Measurements from ENCODE around the gene CFD.

CFD gene

DNA sequence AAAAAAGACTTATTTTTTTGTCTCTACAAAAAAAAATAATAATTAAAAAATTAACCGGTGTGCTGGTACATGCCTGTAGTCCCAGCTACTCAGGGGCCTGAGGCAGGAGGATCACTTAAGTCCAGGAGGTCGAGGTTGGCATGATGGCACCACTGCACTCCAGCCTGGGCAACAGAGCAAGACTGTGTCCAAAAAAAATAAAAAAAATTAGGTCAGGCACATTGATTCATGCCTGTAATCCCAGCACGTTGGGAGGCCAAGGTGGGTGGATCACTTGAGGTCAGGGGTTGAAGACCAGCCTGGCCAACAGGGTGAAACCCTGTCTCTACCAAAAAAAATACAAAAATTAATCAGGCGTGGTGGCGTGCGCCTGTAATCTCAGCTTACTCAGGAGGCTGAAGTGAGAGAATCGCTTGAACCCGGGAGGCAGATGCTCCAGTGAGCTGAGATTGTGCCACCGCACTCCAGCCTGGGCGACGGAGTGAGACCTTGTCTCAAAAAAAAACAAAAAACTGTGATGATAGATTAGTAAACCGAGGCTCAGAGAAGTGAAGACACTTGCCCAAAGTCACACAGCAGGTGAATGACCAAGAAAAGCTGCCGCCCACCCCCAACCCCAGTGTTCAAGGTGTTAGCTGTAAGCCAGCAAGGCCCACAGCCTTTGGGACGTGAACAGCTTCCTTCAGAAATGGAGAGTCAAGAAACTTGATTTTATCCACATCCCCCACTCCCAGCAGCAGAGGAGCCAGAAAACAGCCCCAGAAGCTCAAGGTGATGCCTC is 43.2 kb downstream of the CFD start:
- no peak for DNase-seq
- no peaks in the 10 kb centered on the region for H3K4me1 ChIP-seq
- TF ChIP-seq, protein P1, sequence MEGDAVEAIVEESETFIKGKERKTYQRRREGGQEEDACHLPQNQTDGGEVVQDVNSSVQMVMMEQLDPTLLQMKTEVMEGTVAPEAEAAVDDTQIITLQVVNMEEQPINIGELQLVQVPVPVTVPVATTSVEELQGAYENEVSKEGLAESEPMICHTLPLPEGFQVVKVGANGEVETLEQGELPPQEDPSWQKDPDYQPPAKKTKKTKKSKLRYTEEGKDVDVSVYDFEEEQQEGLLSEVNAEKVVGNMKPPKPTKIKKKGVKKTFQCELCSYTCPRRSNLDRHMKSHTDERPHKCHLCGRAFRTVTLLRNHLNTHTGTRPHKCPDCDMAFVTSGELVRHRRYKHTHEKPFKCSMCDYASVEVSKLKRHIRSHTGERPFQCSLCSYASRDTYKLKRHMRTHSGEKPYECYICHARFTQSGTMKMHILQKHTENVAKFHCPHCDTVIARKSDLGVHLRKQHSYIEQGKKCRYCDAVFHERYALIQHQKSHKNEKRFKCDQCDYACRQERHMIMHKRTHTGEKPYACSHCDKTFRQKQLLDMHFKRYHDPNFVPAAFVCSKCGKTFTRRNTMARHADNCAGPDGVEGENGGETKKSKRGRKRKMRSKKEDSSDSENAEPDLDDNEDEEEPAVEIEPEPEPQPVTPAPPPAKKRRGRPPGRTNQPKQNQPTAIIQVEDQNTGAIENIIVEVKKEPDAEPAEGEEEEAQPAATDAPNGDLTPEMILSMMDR (IDR thresholded peaks at IDR 0.05; ENCODE audit: low read depth, low read length): no peak
- no peaks in the 10 kb centered on the region for H3K9me3 ChIP-seq
- no peak overlapping the region for H3K4me3 ChIP-seq (ENCODE audit: low read depth, low read length)
- H3K27me3 ChIP-seq: no peaks in the 10 kb centered on the region
- H3K36me3 ChIP-seq: no peaks in the 10 kb centered on the region

GRCh38 chr19:903266-903797 is 43.9 kb downstream of the CFD start:
- no peaks in the 10 kb centered on the region for H3K9me3 ChIP-seq
- H3K4me3 ChIP-seq (ENCODE audit: low read depth, low read length): no peak overlapping the region
- TF ChIP-seq, protein P1 (IDR thresholded peaks at IDR 0.05; ENCODE audit: low read depth, low read length): no peak
- no peak for DNase-seq
- H3K4me1 ChIP-seq: no peaks in the 10 kb centered on the region
- H3K27me3 ChIP-seq: no peaks in the 10 kb centered on the region
- no peaks in the 10 kb centered on the region for H3K36me3 ChIP-seq

GRCh38 chr19:904545-904944 is 45.1 kb downstream of the CFD start:
- no peak overlapping the region for H3K4me3 ChIP-seq (ENCODE audit: low read depth, low read length)
- H3K27me3 ChIP-seq: no peaks in the 10 kb centered on the region
- no peak for DNase-seq
- H3K9me3 ChIP-seq: no peaks in the 10 kb centered on the region
- TF ChIP-seq, protein P1 (IDR thresholded peaks at IDR 0.05; ENCODE audit: low read depth, low read length): no peak
- no peaks in the 10 kb centered on the region for H3K4me1 ChIP-seq
- H3K36me3 ChIP-seq: no peaks in the 10 kb centered on the region

DNA sequence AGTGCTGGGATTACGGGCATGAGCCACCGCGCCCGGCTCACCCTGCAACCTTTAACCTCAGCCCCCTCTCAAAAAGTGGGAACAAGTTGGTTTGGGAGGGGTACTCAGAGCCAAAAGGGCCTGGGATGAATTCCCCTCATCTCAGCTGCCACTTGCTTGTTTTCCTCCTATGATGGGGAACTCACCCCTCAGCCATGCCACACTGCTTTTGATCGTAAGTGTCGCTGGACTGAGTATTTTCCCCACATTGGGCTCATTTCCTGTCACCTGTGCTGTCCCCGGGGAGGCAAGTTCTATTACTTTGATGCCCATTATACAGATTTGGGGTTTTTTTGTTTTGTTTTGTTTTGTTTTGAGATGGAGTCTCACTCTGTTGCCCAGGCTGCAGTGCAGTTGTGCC is 47.0 kb downstream of the CFD start:
- H3K4me3 ChIP-seq (ENCODE audit: low read depth, low read length): no peak overlapping the region
- TF ChIP-seq, protein P1 (IDR thresholded peaks at IDR 0.05; ENCODE audit: low read depth, low read length): no peak
- no peak for DNase-seq

GRCh38 chr19:907183-907853 is 47.9 kb downstream of the CFD start:
- H3K9me3 ChIP-seq: no peaks in the 10 kb centered on the region

More for the DNA sequence above, 47.0 kb downstream of the CFD start:
- Histone ChIP-seq H3K4me1 (no peaks in the 10 kb centered on the region), H3K9me3 (no peaks in the 10 kb centered on the region), H3K27me3 (no peaks in the 10 kb centered on the region), H3K36me3 (no peaks in the 10 kb centered on the region)

More at GRCh38 chr19:907183-907853, 47.9 kb downstream of the CFD start:
- no peak for DNase-seq
- H3K27me3 ChIP-seq: no peaks in the 10 kb centered on the region
- H3K4me1 ChIP-seq: no peaks in the 10 kb centered on the region
- H3K36me3 ChIP-seq: no peaks in the 10 kb centered on the region
- TF ChIP-seq, protein P1 (IDR thresholded peaks at IDR 0.05; ENCODE audit: low read depth, low read length): no peak
- no peak overlapping the region for H3K4me3 ChIP-seq (ENCODE audit: low read depth, low read length)

Measured in BE2C (cell line).